Liver (tissue), 9 donors: ENCODE results near the gene APOD. TPM values are rescaled to one million over a fixed set of nuclear protein-coding genes. Genes with fewer than 3 reads are reported as not detected.
A peak's percentile ranks its signal among the peaks of the same experiment; 100 is the strongest.

Experiments
- DNase-seq: peaks from one replicate; pipeline ENCODE4 v3.0.0-alpha.2; 2017; ENCODE audit warnings: low spot score
- H3K27ac ChIP-seq, 2 donors: one replicate each; pipeline ENCODE4 v1.7.0; 2013; ENCODE audit warnings: inconsistent platforms in 2 of 2, low read length in 2 of 2, control low read depth in 1 of 2, low read depth in 1 of 2, mild to moderate bottlenecking in 1 of 2
- H3K27me3 ChIP-seq, 4 donors: one replicate each; pipeline versions ENCODE4 v1.6.1 to v1.7.0; 2013; ENCODE audit warnings: low read length in 3 of 4, inconsistent platforms in 1 of 4, mild to moderate bottlenecking in 1 of 4, moderate library complexity in 1 of 4; ENCODE audit not compliant: control insufficient read depth in 4 of 4, insufficient read depth in 4 of 4
- H3K36me3 ChIP-seq, 4 donors: one replicate each; pipeline versions ENCODE4 v1.6.1 to v1.7.0; 2013; ENCODE audit warnings: low read length in 3 of 4, mild to moderate bottlenecking in 3 of 4, low read depth in 1 of 4, moderate library complexity in 1 of 4; ENCODE audit not compliant: control insufficient read depth in 4 of 4, insufficient read depth in 3 of 4
- H3K4me1 ChIP-seq, 4 donors: one replicate each; pipeline versions ENCODE4 v1.6.1 to v1.7.0; 2013; ENCODE audit warnings: low read length in 3 of 4, mild to moderate bottlenecking in 3 of 4, moderate library complexity in 1 of 4; ENCODE audit not compliant: control insufficient read depth in 4 of 4, insufficient read depth in 4 of 4
- H3K4me3 ChIP-seq, 3 donors: one replicate each; pipeline versions ENCODE4 v1.6.1 to v1.7.0; 2013; ENCODE audit warnings: low read length in 3 of 3, control low read depth in 1 of 3, low read depth in 1 of 3, mild to moderate bottlenecking in 1 of 3
- H3K9ac ChIP-seq, 2 donors: one replicate each; pipeline ENCODE4 v1.7.0; 2013; ENCODE audit warnings: low read length in 2 of 2, mild to moderate bottlenecking in 2 of 2, moderate library complexity in 2 of 2, control low read depth in 1 of 2, low read depth in 1 of 2
- H3K9me3 ChIP-seq, 4 donors: one replicate each; pipeline versions ENCODE4 v1.6.1 to v1.7.0; 2013; ENCODE audit warnings: low read length in 3 of 4; ENCODE audit not compliant: control insufficient read depth in 4 of 4
- ATF3 ChIP-seq: IDR thresholded peaks from 2 replicates; pipeline ENCODE4 v1.6.1; 2016; ENCODE audit warnings: antibody characterized with exemption
- EGR1 ChIP-seq, 2 donors: IDR thresholded peaks; 2 replicates each; pipeline ENCODE4 v1.6.1; 2016 to 2018; ENCODE audit warnings: antibody characterized with exemption in 2 of 2, low read depth in 2 of 2
- FOXA1 ChIP-seq: IDR thresholded peaks from 2 replicates; pipeline ENCODE4 v1.6.1; 2016; ENCODE audit warnings: antibody characterized with exemption
- FOXA2 ChIP-seq: IDR thresholded peaks from 2 replicates; pipeline ENCODE4 v1.6.1; 2016; ENCODE audit warnings: antibody characterized with exemption
- GABPA ChIP-seq, 2 donors: IDR thresholded peaks in 1 of 2; conservative IDR thresholded peaks in 1 of 2; 2 replicates each; pipeline ENCODE4 v1.6.1; 2016; ENCODE audit warnings: antibody characterized with exemption in 2 of 2, mild to moderate bottlenecking in 1 of 2, moderate library complexity in 1 of 2
- HNF4A ChIP-seq, 2 donors: conservative IDR thresholded peaks; 2 replicates each; pipeline ENCODE4 v1.6.1; 2016; ENCODE audit warnings: antibody characterized with exemption in 2 of 2, mild to moderate bottlenecking in 2 of 2
- HNF4G ChIP-seq: IDR thresholded peaks from 2 replicates; pipeline ENCODE4 v1.6.1; 2016; ENCODE audit warnings: antibody characterized with exemption
- JUND ChIP-seq, 2 donors: IDR thresholded peaks; 2 replicates each; pipeline ENCODE4 v1.6.1; 2016; ENCODE audit warnings: antibody characterized with exemption in 2 of 2
- MAX ChIP-seq: IDR thresholded peaks from 2 replicates; pipeline ENCODE4 v1.6.1; 2016; ENCODE audit warnings: antibody characterized with exemption
- RAD21 ChIP-seq, 2 donors: IDR thresholded peaks; 2 replicates each; pipeline ENCODE4 v1.6.1; 2016; ENCODE audit warnings: antibody characterized with exemption in 2 of 2, mild to moderate bottlenecking in 2 of 2
- REST ChIP-seq: IDR thresholded peaks from 2 replicates; pipeline ENCODE4 v1.6.1; 2016; ENCODE audit warnings: antibody characterized with exemption, mild to moderate bottlenecking
- RXRA ChIP-seq, 2 donors: IDR thresholded peaks; 2 replicates each; pipeline ENCODE4 v1.6.1; 2017 to 2018; ENCODE audit warnings: antibody characterized with exemption in 2 of 2, mild to moderate bottlenecking in 1 of 2
- SP1 ChIP-seq: IDR thresholded peaks from 2 replicates; pipeline ENCODE4 v1.6.1; 2018; ENCODE audit warnings: antibody characterized with exemption, mild to moderate bottlenecking
- YY1 ChIP-seq: IDR thresholded peaks from 2 replicates; pipeline ENCODE4 v1.6.1; 2016; ENCODE audit warnings: antibody characterized with exemption, mild to moderate bottlenecking
- WGBS: extraction: QIAGEN DNeasy Blood & Tissue Kit; methylation state at CpG from one replicate; pipeline ENCODE4 v1.1.7; 2013; 5-methylcytosine and 5-hydroxymethylcytosine counted together
- polyA plus RNA-seq, 2 donors: library from polyadenylated mRNA; stranded (reverse) in 1 of 2; unstranded in 1 of 2; fragments of 200-250 nt in 1 of 2; fragments of >200 nt in 1 of 2; fragmentation: Nextera tagmentation in 1 of 2; extraction: Ambion mirVana in 1 of 2; gene quantifications; one replicate each; pipeline versions ENCODE4 v1.2.1 to v1.2.3, GENCODE V29; 2013 to 2015
- total RNA-seq, 2 donors: library from RNA; depleted of rRNA; stranded (reverse); fragments of >200 nt; gene quantifications; one replicate each; pipeline ENCODE4 v1.2.3, GENCODE V29; 2014
- TF ChIP-seq, protein P1 (sequence below): fragments of 150-350 bp; IDR thresholded peaks from 2 replicates; pipeline ENCODE4 v1.5.1; 2017; ENCODE audit warnings: improper control_type of control experiment, low read depth, low read length; ENCODE audit not compliant: missing input control
- donor health status: healthy.
- donor health status: healthy.
- donor health status: healthy.
- donor health status: healthy.
- donor health status: healthy.

The APOD gene
- total and polyA plus RNA-seq, 4 donors: 0.33 to 4.0 (median 0.56) TPM; not detected in 1

GRCh38 chr3:195544230-195544536, 39.6 kb downstream of the APOD start:
- Histone ChIP-seq H3K27ac (no peak overlapping the region), H3K4me1 (peaks cover 6 to 26% (median 10%) of the 10 kb centered on the region in 4 donors), H3K4me3 (no peak overlapping the region), H3K36me3 (no peaks in the 10 kb centered on the region), H3K27me3 (no peaks in the 10 kb centered on the region), H3K9me3 (no peaks in the 10 kb centered on the region), H3K9ac (no peak overlapping the region)
- DNase-seq: no peak
- 89% methylated on average over 4 of the region's 4 CpGs for WGBS
- TF ChIP-seq GABPA (IDR thresholded peaks at IDR 0.05 in 1 of 2, conservative IDR thresholded peaks at IDR 0.05 in 1 of 2) (no peak), HNF4G (no peak), SP1 (no peak), HNF4A (conservative IDR thresholded peaks at IDR 0.05) (no peak), EGR1 (IDR thresholded peaks at IDR 0.05; ENCODE audit: low read depth in 2 of 2) (no peak), FOXA1 (no peak), RXRA (IDR thresholded peaks at IDR 0.05) (no peak), REST (no peak), MAX (no peak), FOXA2 (no peak), YY1 (no peak)
- TF ChIP-seq, protein P1, sequence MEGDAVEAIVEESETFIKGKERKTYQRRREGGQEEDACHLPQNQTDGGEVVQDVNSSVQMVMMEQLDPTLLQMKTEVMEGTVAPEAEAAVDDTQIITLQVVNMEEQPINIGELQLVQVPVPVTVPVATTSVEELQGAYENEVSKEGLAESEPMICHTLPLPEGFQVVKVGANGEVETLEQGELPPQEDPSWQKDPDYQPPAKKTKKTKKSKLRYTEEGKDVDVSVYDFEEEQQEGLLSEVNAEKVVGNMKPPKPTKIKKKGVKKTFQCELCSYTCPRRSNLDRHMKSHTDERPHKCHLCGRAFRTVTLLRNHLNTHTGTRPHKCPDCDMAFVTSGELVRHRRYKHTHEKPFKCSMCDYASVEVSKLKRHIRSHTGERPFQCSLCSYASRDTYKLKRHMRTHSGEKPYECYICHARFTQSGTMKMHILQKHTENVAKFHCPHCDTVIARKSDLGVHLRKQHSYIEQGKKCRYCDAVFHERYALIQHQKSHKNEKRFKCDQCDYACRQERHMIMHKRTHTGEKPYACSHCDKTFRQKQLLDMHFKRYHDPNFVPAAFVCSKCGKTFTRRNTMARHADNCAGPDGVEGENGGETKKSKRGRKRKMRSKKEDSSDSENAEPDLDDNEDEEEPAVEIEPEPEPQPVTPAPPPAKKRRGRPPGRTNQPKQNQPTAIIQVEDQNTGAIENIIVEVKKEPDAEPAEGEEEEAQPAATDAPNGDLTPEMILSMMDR: no peak

DNA sequence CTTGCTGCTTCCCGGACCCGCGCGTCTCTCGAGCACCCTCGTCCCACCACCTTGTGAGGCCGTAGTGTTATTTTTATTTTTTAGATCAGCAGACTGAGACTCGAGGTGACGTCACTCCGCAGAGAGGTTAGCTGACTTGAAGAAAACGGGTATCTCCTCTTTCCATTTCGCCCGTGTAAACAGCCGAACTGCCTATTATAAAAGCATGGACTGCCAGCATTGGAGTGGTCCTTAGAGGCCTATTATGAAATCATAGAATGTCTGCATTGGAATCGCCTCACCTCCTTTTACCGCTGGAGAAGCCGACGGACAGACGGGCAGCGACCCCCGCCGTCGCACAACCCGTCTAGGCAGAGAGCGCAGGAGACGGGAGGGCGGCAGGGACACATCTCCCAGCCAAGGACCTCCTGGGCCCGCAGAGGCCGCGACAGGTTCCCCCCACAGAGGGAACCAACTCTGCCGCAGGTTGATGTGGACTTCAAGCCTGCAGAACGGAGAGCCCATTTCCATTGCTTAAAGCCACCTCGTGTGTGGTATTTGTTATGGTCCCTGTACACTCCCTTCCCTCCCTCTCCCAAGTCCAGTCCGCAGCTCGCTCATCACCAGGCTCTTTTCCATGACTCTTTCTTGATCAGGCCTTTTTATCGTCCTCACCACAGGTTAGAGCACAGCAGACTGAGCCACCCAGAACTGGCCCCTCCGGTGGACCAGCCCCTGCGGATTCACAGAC, 40.1 kb downstream of the APOD start:
- H3K27me3 ChIP-seq: no peaks in the 10 kb centered on the region
- peaks cover 6 to 26% (median 10%) of the 10 kb centered on the region in 4 donors for H3K4me1 ChIP-seq
- TF ChIP-seq HNF4A (conservative IDR thresholded peaks at IDR 0.05) (no peak), REST (no peak), JUND (IDR thresholded peaks at IDR 0.05) (no peak), ATF3 (no peak), HNF4G (no peak), RAD21 (IDR thresholded peaks at IDR 0.05) (no peak), MAX (no peak)
- TF ChIP-seq, protein P1: no peak
- peak overlapping the region in 1 of 2 donors; percentile 43 for H3K9ac ChIP-seq
- no peaks in the 10 kb centered on the region for H3K9me3 ChIP-seq
- H3K4me3 ChIP-seq: peak overlapping the region; percentile 71 to 95 (median 90)
- no peaks in the 10 kb centered on the region for H3K36me3 ChIP-seq
- 22% methylated on average over 38 of the region's 38 CpGs for WGBS
- DNase-seq: no peak
- H3K27ac ChIP-seq: peak overlapping the region; percentile 85 to 86
